ENCODE results near the gene SLC46A1. TPM values are rescaled to one million over a fixed set of nuclear protein-coding genes. Genes with fewer than 3 reads are reported as not detected.

Gene SLC46A1
- polyA plus RNA-seq, 1 donor from 2014 or later = 12.3 TPM

DNA sequence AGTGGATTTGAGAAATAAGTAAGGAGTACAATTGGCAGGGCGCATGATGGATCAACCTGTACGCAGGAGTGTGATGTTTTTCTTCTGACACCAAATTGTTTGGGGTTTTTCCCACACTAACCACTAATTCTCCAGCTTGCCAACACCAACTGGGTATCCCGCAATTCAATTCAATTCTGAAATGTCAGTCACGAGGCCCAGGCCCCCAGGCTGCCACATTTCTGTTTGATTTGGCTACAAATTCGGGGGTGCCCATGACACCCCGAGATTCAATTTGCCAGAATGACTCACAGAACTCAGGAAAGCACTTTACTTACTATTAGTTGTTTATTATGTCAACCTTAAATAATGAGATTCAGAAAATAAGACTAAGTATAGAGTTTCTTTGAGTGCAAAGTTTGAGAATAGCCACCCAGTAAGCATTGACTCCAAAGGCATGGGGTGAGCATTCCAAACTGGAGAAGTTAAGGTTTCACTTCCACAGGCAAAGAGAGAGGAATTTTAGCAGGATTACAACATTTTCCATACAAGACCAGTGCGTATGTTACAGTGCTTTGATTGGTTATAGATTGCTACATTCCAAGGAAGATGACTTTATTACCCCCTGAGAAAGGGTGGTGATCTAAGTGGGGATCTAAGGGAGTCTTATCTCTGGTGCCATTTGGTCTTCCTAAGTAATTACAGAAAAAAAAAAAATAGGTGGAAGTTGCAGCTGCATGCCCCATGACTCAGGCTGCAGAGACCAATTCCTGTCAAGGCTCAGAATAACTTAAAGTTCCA, 11.5 kb downstream of the SLC46A1 start:
- no peak overlapping the region for H3K9ac ChIP-seq (ENCODE audit: low read length)
- TF ChIP-seq TAF1 (IDR thresholded peaks at IDR 0.05; ENCODE audit: low read depth) = no peak
- TF ChIP-seq POLR2AphosphoS5 (IDR thresholded peaks at IDR 0.05) = no peak
- no peak for TF ChIP-seq MXI1 (conservative IDR thresholded peaks at IDR 0.05; ENCODE audit: poor library complexity, severe bottlenecking)
- no peak for TF ChIP-seq SMC3 (conservative IDR thresholded peaks at IDR 0.05; ENCODE audit: poor library complexity)
- no peak for TF ChIP-seq RAD21 (conservative IDR thresholded peaks at IDR 0.05)
- TF ChIP-seq, protein P1, sequence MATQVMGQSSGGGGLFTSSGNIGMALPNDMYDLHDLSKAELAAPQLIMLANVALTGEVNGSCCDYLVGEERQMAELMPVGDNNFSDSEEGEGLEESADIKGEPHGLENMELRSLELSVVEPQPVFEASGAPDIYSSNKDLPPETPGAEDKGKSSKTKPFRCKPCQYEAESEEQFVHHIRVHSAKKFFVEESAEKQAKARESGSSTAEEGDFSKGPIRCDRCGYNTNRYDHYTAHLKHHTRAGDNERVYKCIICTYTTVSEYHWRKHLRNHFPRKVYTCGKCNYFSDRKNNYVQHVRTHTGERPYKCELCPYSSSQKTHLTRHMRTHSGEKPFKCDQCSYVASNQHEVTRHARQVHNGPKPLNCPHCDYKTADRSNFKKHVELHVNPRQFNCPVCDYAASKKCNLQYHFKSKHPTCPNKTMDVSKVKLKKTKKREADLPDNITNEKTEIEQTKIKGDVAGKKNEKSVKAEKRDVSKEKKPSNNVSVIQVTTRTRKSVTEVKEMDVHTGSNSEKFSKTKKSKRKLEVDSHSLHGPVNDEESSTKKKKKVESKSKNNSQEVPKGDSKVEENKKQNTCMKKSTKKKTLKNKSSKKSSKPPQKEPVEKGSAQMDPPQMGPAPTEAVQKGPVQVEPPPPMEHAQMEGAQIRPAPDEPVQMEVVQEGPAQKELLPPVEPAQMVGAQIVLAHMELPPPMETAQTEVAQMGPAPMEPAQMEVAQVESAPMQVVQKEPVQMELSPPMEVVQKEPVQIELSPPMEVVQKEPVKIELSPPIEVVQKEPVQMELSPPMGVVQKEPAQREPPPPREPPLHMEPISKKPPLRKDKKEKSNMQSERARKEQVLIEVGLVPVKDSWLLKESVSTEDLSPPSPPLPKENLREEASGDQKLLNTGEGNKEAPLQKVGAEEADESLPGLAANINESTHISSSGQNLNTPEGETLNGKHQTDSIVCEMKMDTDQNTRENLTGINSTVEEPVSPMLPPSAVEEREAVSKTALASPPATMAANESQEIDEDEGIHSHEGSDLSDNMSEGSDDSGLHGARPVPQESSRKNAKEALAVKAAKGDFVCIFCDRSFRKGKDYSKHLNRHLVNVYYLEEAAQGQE (IDR thresholded peaks at IDR 0.05; ENCODE audit: borderline replicate concordance) = no peak
- TF ChIP-seq CTCF (IDR thresholded peaks at IDR 0.05; ENCODE audit: poor library complexity, severe bottlenecking) = no peak
- no peak for TF ChIP-seq EZH2 (IDR thresholded peaks at IDR 0.05; ENCODE audit: borderline replicate concordance, insufficient read depth, low read length, poor library complexity, severe bottlenecking)
- no peak for TF ChIP-seq EP300 (conservative IDR thresholded peaks at IDR 0.05; ENCODE audit: poor library complexity, severe bottlenecking)
- no peaks in the 10 kb centered on the region for H3F3A ChIP-seq (ENCODE audit: insufficient read depth, low read length, poor library complexity, severe bottlenecking)
- no peaks in the 10 kb centered on the region for H3K79me2 ChIP-seq (replicated peaks; ENCODE audit: insufficient read depth, low read length)
- no peak overlapping the region for H3K4me2 ChIP-seq (ENCODE audit: low read length)
- H3K36me3 ChIP-seq (ENCODE audit: insufficient read depth, low read length) = peaks cover 5% of the 10 kb centered on the region
- H4K20me1 ChIP-seq (ENCODE audit: insufficient read depth) = no peaks in the 10 kb centered on the region
- no peak overlapping the region for H2AFZ ChIP-seq (ENCODE audit: low read depth, low read length)
- H3K27ac ChIP-seq (ENCODE audit: low read length) = no peak overlapping the region
- H3K9me3 ChIP-seq (ENCODE audit: low read length) = no peaks in the 10 kb centered on the region
- no peaks in the 10 kb centered on the region for H3K27me3 ChIP-seq (ENCODE audit: insufficient read depth, low read depth, low read length)
- H3K4me3 ChIP-seq (ENCODE audit: low read length) = no peak overlapping the region
- no peaks in the 10 kb centered on the region for H3K9me2 ChIP-seq (ENCODE audit: insufficient read depth, low read length)

GRCh38 chr17:28392491-28392890, 13.5 kb downstream of the SLC46A1 start:
- H3K27ac ChIP-seq (ENCODE audit: low read length) = no peak overlapping the region
- no peak overlapping the region for H2AFZ ChIP-seq (ENCODE audit: low read depth, low read length)
- H3K4me3 ChIP-seq (ENCODE audit: low read length) = no peak overlapping the region
- H3K79me2 ChIP-seq (replicated peaks; ENCODE audit: insufficient read depth, low read length) = no peaks in the 10 kb centered on the region
- no peaks in the 10 kb centered on the region for H3K27me3 ChIP-seq (ENCODE audit: insufficient read depth, low read depth, low read length)
- no peaks in the 10 kb centered on the region for H3F3A ChIP-seq (ENCODE audit: insufficient read depth, low read length, poor library complexity, severe bottlenecking)
- no peaks in the 10 kb centered on the region for H3K9me3 ChIP-seq (ENCODE audit: low read length)
- H3K9ac ChIP-seq (ENCODE audit: low read length) = no peak overlapping the region
- H3K4me2 ChIP-seq (ENCODE audit: low read length) = no peak overlapping the region
- H3K9me2 ChIP-seq (ENCODE audit: insufficient read depth, low read length) = no peaks in the 10 kb centered on the region
- TF ChIP-seq POLR2AphosphoS5 (IDR thresholded peaks at IDR 0.05) (no peak), EP300 (conservative IDR thresholded peaks at IDR 0.05; ENCODE audit: poor library complexity, severe bottlenecking) (no peak), CTCF (IDR thresholded peaks at IDR 0.05; ENCODE audit: poor library complexity, severe bottlenecking) (no peak), EZH2 (IDR thresholded peaks at IDR 0.05; ENCODE audit: borderline replicate concordance, insufficient read depth, low read length, poor library complexity, severe bottlenecking) (no peak), RAD21 (conservative IDR thresholded peaks at IDR 0.05) (no peak), TAF1 (IDR thresholded peaks at IDR 0.05; ENCODE audit: low read depth) (no peak), SMC3 (conservative IDR thresholded peaks at IDR 0.05; ENCODE audit: poor library complexity) (no peak), MXI1 (conservative IDR thresholded peaks at IDR 0.05; ENCODE audit: poor library complexity, severe bottlenecking) (no peak)
- TF ChIP-seq, protein P1 (IDR thresholded peaks at IDR 0.05; ENCODE audit: borderline replicate concordance) = no peak
- peaks cover 5% of the 10 kb centered on the region for H3K36me3 ChIP-seq (ENCODE audit: insufficient read depth, low read length)
- no peaks in the 10 kb centered on the region for H4K20me1 ChIP-seq (ENCODE audit: insufficient read depth)
